Activated CD8-positive, alpha-beta memory T cell treated with anti-CD3 and anti-CD28 coated beads, Interleukin-2, amount 50 U/mL, for 1 hour (primary cell): ENCODE results near the gene FAM186B.

Experiments used
- DNase-seq: peaks from one replicate; pipeline ENCODE4 v3.0.0-alpha.2; 2020; ENCODE audit errors: extremely low read depth

The FAM186B gene

DNA sequence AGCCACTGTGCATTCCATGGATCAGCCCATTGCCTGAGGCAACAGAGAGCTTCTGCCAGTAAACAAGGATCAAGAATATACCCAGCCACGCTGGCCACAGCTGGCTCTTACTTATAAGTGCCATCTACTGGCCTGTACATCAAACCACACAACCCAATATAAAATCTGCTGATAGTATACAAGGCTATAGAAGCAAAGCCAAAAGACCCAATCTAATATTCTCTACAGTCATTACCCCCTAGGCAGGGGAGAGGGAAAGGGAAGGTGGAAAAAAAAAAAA is 4.4 kb upstream of the FAM186B start:
- DNase-seq, result no peak

GRCh38 chr12:49609059-49609874 is 3.8 kb upstream of the FAM186B start:
- no peak for DNase-seq

GRCh38 chr12:49604856-49605255 is 583 bp downstream of the FAM186B start:
- no peak for DNase-seq

DNA sequence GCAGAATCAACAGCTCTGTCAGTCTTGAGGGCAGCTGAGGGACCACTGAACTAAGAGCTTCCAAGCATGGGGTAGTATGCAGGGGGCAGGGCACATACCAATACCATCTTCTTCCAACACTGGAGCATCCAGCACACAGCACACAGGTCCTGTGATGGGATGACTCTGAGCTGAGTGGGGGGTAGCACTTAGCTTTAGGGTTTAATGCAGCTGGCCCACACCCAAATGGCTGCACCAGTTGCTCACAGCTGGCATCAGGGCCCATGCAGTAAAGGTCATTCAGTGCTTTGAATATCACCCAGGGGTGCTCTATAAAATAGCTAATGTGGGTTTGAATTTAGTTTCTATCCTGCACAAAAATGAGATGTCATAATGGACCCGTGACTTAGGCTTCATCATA is 1.7 kb downstream of the FAM186B start:
- DNase-seq, result no peak

GRCh38 chr12:49599961-49600360 is 5.5 kb downstream of the FAM186B start:
- DNase-seq, result no peak

GRCh38 chr12:49598527-49598926 is 6.9 kb downstream of the FAM186B start:
- DNase-seq, result no peak

DNA sequence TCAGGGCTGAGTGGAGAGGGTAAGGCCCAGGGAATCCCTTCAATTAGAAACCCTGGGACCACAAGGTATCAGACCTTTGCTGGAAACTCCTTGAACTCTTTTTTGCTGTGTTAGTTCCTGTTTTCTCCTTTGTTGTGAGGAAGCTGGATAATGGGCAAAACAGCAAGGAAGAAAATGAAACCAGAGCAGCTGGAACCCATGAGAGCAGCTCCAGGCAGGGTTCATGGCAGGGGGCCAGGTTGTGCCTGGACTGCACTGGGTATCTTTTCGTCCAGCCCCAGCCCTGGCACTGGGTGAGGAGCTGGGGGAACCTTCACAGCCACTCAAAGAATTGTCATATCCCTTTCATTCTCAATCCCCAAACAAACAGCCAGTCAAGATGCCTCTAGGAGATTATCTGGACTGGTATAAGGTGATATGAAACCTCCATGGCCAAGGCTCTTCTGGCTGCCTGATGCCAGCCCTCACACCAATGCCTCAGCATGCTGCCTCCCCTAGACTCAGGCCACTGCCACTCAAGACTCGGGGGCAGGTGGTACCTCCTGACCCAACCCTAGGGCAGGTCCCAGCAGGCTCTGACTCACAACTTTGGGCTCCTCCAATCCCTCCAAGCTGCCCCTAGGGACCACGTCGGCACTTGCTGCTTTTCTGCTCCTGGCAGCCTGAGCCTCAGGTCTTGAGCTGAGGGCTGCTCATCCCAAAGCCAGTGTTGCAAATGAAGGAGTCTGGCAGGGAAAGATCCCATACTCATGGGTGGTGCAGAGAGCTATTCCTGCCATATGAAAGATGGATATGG is 16.5 kb downstream of the FAM186B start:
- DNase-seq, result no peak

DNA sequence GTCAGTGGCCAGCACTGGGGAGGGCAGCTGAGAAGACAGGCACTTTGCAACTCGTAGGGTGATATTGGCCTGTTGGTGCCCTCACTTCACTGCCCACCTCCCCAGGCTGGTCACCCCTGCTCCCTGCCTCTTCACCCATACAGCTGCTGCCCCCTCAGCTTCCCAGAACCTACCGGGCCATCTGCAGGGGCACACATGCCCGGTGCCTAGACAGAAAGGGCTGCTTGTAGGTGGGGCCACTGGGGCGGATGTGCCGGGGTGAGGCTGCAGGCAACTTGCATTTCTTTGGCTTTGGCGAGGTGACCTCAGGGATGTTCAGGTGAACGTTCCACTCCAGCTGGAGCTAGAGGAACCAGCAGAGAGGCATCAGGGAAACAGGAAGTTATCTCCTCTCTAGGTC is 17.2 kb downstream of the FAM186B start:
- DNase-seq, result no peak

GRCh38 chr12:49587174-49587908 is 18.1 kb downstream of the FAM186B start:
- no peak for DNase-seq

DNA sequence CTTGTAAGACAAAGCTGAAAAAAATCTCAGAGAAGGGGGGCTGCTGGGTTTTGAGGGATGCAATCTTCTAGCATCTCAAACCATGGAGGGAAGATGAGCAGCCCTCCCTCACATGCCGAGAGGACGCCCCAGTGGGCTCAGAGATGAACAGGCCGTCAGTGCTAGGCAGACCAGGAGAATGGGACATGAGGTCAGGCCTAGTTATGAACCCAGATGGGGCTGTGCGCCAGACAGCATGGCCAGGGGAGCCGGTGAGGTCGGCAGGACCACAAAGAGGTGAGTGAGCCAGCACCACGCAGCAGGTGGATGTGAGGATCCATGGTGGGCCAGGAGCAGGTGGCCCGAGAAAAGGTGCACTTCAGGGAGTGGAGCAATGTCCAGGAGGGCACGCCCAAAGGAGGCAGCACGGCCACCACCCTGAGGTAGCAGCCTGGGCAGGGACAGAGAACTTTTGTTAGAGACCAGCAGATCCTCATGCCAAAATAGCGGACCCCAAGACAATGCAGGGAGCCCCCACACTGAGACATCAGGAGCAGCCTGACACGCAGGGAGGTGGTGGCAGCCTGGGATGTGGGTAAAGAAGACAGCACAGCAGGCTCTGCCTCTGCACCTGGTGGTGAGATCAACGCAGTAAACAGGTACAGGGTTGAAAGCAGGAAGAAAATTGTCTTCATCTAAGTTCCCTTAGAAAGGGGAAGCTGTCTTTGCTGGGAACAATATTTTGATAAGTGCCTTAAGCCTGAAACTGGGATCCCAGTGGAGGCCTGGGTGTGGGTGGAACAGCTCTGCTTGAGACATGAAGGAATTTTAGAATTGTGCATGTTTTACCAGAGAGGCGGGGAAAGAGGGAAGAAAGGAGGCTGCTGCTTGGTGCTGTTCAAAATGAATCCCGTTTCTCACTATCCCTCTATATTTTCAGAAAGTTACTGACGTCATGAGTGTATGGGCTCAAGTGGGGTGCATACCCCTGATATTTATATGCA is 19.7 kb downstream of the FAM186B start:
- no peak for DNase-seq

GRCh38 chr12:49584591-49584990 is 20.8 kb downstream of the FAM186B start:
- DNase-seq, result no peak

DNA sequence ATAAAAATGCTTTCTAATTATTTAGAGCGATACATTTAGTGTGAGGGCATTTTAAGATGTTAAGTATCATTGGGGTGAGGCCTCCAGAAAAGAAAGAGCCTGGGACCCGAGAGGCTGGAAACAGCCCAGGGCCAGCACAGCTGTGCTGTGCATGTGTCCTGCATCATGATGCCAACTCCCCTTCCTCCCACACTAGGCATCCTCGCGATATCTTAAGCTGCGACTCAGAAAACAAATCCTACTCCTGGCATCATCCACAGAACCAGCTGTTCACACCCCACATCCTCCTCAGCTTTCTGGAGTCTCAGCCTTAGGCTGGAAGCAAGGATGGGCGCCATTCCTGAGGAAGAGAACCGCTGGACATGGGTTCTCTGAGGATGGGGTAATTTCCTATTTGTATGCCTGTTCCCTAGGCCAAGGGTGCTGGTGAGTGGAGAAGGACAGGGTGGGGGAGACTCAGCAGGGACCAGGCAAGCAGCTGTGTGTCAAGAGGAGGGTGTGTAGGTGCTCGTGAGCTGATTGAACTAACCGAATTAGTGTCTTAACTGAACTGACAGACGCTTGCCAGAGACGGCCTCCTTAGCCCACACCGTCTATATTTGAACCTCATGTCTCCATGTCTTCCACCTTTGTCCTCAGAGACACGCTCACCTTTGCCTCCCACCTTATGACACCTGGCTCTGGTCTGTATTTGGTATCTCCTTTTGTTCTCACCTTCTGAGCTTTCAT is 21.9 kb downstream of the FAM186B start:
- no peak for DNase-seq

DNA sequence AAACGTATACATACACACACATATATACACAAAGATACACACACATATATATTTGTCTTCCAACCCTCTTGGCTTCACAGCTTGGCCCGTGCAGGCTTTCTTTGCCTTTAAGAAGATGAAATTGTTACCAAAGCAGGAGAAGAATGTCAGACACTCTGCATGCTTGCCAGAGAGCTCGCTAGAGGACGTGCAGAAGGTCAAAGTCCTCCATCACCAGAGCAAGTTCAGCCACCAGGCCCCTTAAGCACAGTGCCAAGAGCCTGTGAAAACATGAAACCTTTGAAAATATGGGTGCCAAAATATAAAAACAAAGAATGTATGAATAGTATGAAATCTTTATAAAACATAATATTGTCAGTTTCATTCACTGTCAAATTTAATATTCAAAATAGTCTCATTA is 22.6 kb downstream of the FAM186B start:
- DNase-seq, result no peak

DNA sequence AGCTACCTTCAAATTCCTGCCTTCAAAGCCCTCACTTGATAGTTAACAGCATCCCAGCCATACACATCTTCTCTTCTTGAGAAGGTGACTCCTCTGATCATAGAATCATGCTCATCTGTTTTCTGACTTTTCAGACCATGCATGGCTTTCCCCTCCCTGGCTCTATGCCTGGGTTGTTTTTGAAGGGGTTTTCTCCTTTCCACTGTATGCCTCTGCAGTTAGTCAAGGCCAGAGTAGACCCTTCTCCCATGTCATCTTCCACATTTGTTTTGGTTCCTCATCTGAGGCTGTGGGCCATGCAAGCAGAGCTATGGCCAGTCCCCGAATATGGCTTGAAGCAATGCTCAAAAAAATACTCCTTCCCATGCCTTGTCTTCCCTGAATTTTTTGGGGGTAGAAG is 23.2 kb downstream of the FAM186B start:
- DNase-seq, result no peak

DNA sequence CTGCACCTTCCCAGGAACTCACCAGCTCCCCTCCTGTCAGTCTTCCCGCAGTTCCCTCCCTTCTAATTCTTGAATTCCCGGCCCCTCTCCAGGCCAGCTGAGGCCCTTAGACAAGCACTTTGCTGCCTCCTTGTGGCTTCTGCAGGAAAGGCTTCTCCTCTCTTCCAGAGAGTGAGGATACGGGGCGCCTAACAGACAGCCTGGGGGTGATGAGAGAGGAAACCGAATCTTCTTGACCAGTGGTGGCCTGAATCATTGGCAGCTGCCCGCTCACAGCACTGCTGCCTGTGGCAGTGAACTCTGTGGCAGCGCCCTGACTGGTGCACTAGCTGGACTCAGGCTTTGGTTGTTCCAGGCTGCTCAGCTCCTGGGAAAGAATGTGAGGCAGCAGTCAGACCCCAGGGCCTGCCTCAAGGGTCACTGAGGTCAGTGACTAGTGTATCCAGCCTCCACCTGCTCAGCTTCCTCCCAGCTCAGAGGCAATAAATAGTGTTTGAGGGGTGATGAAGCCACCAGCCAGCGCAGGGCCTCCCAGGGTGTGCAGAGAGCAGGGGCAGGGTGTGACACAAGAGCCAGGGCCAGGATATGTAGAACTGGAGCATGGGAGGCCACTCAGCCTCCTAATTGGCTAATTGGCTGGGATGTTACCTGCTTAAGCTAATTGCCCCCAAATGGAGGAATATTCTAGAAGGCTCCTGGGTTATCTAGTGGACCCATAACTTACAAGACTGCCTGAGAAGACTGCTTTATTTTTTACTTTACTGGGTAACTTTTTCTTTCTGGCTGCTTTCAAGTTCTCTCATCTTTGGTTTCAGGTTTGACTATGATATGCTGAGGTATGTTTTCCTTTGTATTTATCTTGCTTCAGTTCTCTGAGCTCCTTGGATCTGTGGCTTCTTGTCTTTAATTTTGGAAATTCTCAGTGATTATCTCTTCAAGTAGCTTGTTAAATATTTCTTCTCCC is 24.6 kb downstream of the FAM186B start:
- DNase-seq, result peak; percentile 17

DNA sequence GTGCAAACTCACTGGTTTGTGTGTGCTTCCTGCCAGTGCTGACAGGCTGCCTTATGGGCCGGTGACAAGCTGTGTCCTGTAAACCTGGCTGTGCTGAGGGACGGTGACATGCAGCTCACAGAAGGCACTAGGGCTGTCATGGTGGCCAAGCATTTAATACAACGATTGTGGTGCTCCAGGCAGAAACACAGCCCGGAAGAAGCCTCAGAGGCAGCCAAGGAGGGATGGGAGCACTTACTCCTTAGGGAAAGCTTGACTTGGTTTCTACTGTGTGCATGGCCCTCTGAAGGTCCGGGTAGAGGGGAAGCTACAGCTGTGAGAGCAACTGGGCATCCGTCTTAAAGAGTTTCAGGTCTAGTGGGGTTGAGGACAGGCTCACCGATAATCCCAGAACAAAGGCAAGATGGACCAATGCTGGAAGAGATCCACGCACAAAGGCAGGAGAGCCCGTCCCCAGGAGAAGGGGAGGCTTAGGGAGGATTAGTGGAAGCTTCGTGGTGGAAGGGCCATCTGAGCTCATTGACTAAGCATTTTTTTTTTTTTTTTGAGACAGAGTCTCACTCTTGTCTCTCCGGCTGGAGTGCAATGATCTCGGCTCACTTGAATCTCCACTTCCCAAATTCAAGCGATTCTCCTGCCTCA is 26.8 kb downstream of the FAM186B start:
- DNase-seq, result no peak

GRCh38 chr12:49577589-49578315 is 27.7 kb downstream of the FAM186B start:
- DNase-seq, result no peak

GRCh38 chr12:49568442-49569162 is 36.8 kb downstream of the FAM186B start:
- DNase-seq, result no peak
